Stimulated activated CD8-positive, alpha-beta memory T cell treated with anti-CD3 and anti-CD28 coated beads, Interleukin-4, amount 100 ng/mL, for 1 hour (primary cell): ENCODE measurements around the gene SHROOM3.

Experiments used
- DNase-seq, 2 donors: peaks; one replicate each; pipeline ENCODE4 v3.0.0-alpha.2; 2020; ENCODE audit warnings: low read depth in 2 of 2, low spot score in 1 of 2

The SHROOM3 gene

GRCh38 chr4:76740192-76740591 lies 305.2 kb downstream of the SHROOM3 start:
- no peak for DNase-seq

DNA sequence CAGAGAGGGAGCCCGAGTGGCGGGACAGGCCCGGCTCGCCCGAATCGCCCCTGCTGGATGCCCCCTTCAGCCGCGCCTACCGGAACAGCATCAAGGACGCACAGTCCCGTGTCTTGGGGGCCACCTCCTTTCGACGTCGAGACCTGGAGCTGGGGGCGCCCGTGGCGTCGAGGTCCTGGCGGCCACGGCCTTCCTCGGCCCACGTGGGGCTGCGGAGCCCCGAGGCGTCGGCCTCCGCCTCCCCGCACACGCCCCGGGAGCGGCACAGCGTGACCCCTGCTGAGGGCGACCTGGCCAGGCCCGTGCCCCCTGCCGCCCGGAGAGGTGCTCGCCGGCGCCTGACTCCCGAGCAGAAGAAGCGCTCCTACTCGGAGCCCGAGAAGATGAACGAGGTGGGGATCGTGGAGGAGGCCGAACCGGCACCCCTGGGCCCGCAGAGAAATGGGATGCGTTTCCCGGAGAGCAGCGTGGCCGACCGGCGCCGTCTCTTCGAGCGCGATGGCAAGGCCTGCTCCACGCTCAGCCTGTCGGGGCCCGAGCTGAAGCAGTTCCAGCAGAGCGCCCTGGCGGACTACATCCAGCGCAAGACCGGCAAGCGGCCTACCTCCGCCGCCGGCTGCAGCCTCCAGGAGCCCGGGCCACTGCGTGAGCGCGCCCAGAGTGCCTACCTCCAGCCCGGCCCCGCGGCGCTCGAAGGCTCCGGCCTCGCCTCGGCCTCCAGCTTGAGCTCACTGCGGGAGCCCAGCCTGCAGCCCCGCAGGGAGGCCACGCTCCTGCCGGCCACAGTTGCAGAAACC lies 306.0 kb downstream of the SHROOM3 start:
- no peak for DNase-seq

- no peak for DNase-seq
Observed at GRCh38 chr4:76741663-76742020, 306.6 kb downstream of the SHROOM3 start.

GRCh38 chr4:76744241-76744921 lies 309.4 kb downstream of the SHROOM3 start:
- DNase-seq = no peak

GRCh38 chr4:76745240-76745639 lies 310.2 kb downstream of the SHROOM3 start:
- DNase-seq = no peak

- DNase-seq = no peak
Observed at GRCh38 chr4:76747563-76747962, 312.5 kb downstream of the SHROOM3 start.

- no peak for DNase-seq
Observed at GRCh38 chr4:76748649-76749048, 313.6 kb downstream of the SHROOM3 start.

- no peak for DNase-seq
Observed at GRCh38 chr4:76749355-76749754, 314.3 kb downstream of the SHROOM3 start.

- no peak for DNase-seq
Observed at GRCh38 chr4:76750716-76751115, 315.7 kb downstream of the SHROOM3 start.

- DNase-seq = no peak
Observed at GRCh38 chr4:76751612-76752343, 316.7 kb downstream of the SHROOM3 start.

DNA sequence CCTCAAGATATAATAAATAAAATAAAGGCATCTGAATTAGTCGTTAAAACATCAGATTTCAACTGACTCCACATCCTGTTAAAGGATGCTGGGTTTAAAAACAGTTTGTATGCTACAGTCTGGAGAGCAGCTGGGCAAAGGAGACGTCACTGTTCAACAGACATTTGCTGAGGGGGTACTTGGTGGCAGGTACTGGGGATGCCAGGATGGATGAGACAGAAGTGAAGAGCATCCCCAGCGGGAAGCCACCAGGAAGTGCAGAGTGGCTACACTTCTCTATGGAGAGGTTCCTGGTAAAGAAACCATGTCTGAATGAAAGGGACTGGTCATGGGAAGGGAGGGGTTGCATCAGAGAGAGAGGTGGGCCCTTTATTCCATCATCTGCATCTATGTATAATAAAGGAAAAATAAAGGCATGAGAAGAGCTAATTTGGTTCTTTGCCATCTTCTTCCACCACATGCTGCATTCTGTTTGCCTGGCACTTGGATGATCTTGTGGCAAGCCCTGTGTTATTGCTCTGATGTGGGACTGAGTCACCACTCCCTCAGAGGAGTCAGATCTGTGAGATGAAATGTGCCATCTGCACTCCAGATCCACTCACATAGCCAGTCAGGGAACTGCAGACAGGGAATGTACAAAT lies 318.0 kb downstream of the SHROOM3 start:
- DNase-seq = no peak

GRCh38 chr4:76753814-76754213 lies 318.8 kb downstream of the SHROOM3 start:
- no peak for DNase-seq

GRCh38 chr4:76754439-76754838 lies 319.4 kb downstream of the SHROOM3 start:
- DNase-seq = no peak

- DNase-seq = no peak
Observed at GRCh38 chr4:76755756-76756155, 320.7 kb downstream of the SHROOM3 start.

GRCh38 chr4:76756416-76756815 lies 321.4 kb downstream of the SHROOM3 start:
- DNase-seq = no peak

DNA sequence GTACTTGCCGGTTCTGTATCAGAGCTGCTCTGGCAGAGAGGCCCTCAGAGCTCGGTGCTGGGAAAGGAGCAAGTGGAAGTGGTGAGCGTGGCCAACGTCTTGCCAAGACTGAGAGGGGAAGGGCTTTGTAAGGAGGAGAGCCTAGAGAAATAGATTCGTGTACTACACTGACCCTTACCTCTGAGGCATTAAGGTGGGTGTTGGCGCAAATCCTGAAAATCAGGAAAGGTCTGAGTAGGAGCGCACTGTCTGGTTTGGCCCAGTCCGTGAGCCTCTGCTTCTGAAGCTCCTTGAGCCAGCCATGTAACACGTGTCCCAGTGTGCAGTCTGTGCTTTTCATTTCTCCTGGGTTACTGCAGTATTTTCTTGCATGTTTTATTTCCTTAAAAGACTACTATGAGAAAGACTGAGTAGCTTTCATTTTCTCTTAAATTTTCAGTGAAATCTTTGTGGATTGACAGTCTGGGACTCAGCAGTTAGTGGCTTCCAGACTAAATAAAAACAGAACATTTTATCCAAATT lies 322.4 kb downstream of the SHROOM3 start:
- DNase-seq = no peak

GRCh38 chr4:76758290-76758882 lies 323.4 kb downstream of the SHROOM3 start:
- DNase-seq = no peak

DNA sequence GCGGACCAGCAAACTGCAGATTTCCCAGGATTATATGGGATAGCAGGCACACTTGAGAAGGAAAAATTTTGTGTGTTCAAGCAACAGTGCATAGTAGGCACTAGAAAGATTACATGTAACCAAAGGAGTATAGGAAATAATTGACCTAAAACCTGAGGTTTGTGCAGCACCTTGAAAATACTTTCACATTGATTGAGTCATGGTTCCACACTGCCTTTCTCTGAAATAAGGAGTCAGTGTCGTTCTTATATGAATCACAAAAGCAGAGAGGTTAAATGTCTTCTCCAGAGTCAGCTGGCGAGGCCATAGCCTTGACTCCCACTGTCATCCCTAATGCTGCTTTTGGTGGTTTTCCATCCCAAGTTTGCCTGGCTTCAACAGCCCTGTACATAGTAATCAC lies 324.0 kb downstream of the SHROOM3 start:
- DNase-seq = no peak

- DNase-seq = no peak
Observed at GRCh38 chr4:76760193-76760592, 325.2 kb downstream of the SHROOM3 start.

DNA sequence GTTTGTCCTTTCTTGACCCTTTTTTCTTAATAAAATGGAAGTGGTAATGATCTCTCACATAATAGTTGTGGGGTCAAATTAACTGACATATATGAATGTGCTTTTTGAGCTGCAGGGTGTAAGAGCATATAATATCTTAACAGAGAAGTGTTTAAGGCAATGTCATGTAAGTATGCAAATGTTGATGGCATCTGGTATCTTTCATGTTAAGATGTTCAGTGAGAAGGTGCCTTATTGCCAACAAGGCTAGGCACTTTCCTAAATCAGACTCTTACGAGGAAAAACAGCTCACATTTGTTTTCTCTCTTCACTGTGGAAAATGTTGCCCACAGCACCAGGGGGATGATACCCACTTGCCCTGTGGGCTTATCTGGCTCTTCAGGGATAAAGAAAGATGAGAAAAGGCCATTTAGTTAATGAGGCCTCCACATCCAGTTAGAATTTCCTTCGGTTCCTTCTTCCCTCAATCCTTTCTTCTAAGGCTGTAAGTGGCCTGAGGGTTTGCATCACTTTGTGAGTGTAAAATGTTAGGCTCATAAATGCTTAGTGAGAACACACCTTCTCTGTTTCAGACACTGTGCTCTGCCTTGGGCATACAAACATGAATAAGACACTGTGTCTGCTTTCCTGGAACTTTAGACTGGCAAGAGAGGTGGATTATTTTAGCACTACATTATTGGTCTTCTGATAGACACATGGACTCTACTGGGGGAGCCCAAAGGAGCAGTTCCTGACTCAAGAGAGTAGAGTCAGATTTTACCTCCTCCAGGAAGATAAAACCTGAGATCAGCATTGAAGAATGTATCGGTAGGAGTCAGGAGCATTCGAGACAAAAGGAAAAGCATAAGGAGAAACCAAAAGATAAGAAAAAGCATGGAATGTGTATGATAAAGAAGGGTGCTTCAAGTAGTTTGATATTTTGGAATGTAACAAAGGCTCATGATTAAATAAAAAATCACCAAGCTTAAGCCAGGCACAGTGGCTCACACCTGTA lies 327.4 kb downstream of the SHROOM3 start:
- no peak for DNase-seq
